ENCODE measurements around the gene MSRB3. TPM values are rescaled to one million over a fixed set of nuclear protein-coding genes. Genes with fewer than 3 reads are reported as not detected.
"Not testable (repeated sequence)": the region's sequence is repeated elsewhere in the genome, so short reads cannot be mapped to it uniquely, and the experiment has no call there.

The MSRB3 gene
- total RNA-seq, 2 donors from 2014 or later = 3.5 to 29.6 TPM

DNA sequence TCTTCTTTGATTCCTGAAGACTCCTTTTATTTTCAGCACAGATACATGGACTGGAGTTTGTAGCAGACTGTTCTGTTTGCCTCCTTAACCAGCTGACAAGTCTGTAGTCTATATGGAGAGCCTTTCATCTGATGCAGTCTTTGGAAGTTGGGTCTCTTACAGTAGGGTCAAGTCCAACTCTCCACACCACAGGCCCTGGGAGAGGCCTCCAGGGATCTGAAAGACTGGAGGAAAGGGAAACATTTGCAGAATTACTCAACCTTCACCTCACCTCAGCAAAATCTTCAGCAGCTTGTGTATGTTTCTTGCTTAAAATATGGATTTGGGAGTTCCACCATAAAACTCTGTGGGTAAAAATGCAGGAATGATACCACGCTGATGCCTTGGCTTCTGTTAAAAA, 188.4 kb downstream of the MSRB3 start:
- H3K27me3 ChIP-seq = no peaks in the 10 kb centered on the region
- H3K9ac ChIP-seq (ENCODE audit: low read depth in 2 of 2, low read length in 2 of 2) = no peak overlapping the region
- no peak overlapping the region for H3K27ac ChIP-seq
- no peak for DNase-seq
- TF ChIP-seq, protein P1, sequence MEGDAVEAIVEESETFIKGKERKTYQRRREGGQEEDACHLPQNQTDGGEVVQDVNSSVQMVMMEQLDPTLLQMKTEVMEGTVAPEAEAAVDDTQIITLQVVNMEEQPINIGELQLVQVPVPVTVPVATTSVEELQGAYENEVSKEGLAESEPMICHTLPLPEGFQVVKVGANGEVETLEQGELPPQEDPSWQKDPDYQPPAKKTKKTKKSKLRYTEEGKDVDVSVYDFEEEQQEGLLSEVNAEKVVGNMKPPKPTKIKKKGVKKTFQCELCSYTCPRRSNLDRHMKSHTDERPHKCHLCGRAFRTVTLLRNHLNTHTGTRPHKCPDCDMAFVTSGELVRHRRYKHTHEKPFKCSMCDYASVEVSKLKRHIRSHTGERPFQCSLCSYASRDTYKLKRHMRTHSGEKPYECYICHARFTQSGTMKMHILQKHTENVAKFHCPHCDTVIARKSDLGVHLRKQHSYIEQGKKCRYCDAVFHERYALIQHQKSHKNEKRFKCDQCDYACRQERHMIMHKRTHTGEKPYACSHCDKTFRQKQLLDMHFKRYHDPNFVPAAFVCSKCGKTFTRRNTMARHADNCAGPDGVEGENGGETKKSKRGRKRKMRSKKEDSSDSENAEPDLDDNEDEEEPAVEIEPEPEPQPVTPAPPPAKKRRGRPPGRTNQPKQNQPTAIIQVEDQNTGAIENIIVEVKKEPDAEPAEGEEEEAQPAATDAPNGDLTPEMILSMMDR (IDR thresholded peaks at IDR 0.05) = no peak
- H3K36me3 ChIP-seq = no peaks in the 10 kb centered on the region
- H3K9me3 ChIP-seq = no peaks in the 10 kb centered on the region
- no peaks in the 10 kb centered on the region for H3K4me1 ChIP-seq
- intact Hi-C loops (cut with DNase I) = no loop called here
- H3K4me3 ChIP-seq = no peak overlapping the region

DNA sequence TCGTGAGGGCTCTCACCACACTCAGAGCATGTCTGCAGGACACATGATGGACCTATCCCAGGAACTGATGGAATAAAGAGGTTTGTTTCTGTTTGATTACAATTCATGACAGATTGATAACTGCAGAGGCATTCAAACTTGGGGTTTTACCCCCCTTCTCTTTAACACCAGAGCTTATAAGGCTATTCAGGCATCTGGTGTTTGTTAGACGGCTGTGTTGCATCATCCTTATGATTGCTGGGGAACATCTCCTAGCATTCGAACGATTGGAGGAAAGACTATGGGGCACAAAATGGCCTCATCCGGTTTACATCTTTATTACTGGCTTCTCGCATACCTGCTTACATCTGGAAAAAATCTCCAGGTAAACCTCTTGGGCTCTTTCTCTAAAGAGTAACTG, 191.8 kb downstream of the MSRB3 start:
- intact Hi-C loops (cut with DNase I) = no loop called here
- TF ChIP-seq, protein P1 (IDR thresholded peaks at IDR 0.05) = no peak
- Histone ChIP-seq H3K9ac (ENCODE audit: low read depth in 2 of 2, low read length in 2 of 2) (no peak overlapping the region), H3K4me3 (no peak overlapping the region), H3K36me3 (no peaks in the 10 kb centered on the region), H3K27ac (no peak overlapping the region), H3K27me3 (no peaks in the 10 kb centered on the region), H3K9me3 (no peaks in the 10 kb centered on the region), H3K4me1 (no peaks in the 10 kb centered on the region)
- DNase-seq = no peak

DNA sequence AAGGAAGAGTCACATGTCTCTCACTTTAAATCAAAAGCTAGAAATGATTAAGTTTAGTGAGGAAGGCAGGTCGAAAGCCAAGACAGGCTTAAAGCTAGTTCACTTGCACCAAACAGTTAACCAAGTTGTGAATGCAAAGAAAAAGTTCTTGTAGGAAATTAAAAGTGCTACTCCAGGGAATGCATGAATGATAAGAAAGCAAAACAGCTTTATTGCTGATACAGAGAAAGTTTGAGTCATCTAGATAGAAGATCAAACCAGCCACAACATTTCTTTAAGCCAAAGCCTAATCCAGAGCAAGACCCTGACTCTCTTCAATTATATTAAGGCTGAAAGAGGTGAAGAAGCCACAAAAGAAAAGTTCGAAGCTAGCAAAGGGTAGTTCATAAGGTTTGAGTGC, 193.6 kb downstream of the MSRB3 start:
- no peaks in the 10 kb centered on the region for H3K36me3 ChIP-seq
- H3K27me3 ChIP-seq = no peaks in the 10 kb centered on the region
- intact Hi-C loops (cut with DNase I) = no loop called here
- no peaks in the 10 kb centered on the region for H3K9me3 ChIP-seq
- H3K27ac ChIP-seq = no peak overlapping the region
- DNase-seq = no peak
- no peak overlapping the region for H3K9ac ChIP-seq (ENCODE audit: low read depth in 2 of 2, low read length in 2 of 2)
- TF ChIP-seq, protein P1 (IDR thresholded peaks at IDR 0.05) = no peak
- no peaks in the 10 kb centered on the region for H3K4me1 ChIP-seq
- no peak overlapping the region for H3K4me3 ChIP-seq

DNA sequence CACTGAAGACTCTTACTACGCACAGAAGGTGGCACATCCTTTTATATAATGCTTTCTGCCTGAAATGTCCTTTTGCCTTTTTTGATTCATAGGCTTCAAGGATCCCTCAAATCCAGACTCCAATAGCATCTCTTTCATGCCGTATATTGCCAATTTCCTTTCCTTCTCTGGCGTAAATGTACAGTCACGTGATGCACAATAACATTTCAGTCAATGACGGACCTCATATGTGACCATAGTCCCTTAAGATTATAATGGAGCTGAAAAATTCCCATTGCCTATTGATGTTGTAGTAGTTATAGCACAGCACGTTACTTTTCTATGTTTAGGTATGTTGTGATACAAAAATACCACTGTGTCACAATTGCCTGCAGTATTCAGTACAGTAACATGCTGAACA, 196.3 kb downstream of the MSRB3 start:
- H3K27ac ChIP-seq = no peak overlapping the region
- intact Hi-C loops (cut with DNase I) = no loop called here
- no peak overlapping the region for H3K9ac ChIP-seq (ENCODE audit: low read depth in 2 of 2, low read length in 2 of 2)
- DNase-seq = no peak
- no peaks in the 10 kb centered on the region for H3K36me3 ChIP-seq
- H3K4me3 ChIP-seq = no peak overlapping the region
- TF ChIP-seq, protein P1 (IDR thresholded peaks at IDR 0.05) = no peak
- no peaks in the 10 kb centered on the region for H3K27me3 ChIP-seq
- no peaks in the 10 kb centered on the region for H3K9me3 ChIP-seq
- H3K4me1 ChIP-seq = no peaks in the 10 kb centered on the region

DNA sequence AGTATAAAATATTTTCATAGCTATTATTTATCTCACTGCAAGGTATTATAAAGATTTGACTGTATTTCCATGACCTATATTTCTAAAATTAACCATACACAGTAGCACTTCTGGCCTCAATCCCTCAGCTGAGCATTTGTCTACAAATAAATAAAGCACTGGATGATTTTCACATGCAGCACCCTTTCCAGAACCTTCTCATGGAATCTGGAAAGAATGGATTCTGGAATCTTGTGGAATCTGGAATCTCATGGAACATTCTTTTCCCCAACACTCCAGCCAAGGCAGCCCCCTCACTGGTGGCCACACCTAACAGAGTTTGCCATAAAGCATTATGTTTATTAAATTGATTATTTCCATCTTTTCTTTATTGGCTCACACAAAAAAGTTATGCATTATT, 199.2 kb downstream of the MSRB3 start:
- TF ChIP-seq, protein P1 (IDR thresholded peaks at IDR 0.05) = no peak

DNA sequence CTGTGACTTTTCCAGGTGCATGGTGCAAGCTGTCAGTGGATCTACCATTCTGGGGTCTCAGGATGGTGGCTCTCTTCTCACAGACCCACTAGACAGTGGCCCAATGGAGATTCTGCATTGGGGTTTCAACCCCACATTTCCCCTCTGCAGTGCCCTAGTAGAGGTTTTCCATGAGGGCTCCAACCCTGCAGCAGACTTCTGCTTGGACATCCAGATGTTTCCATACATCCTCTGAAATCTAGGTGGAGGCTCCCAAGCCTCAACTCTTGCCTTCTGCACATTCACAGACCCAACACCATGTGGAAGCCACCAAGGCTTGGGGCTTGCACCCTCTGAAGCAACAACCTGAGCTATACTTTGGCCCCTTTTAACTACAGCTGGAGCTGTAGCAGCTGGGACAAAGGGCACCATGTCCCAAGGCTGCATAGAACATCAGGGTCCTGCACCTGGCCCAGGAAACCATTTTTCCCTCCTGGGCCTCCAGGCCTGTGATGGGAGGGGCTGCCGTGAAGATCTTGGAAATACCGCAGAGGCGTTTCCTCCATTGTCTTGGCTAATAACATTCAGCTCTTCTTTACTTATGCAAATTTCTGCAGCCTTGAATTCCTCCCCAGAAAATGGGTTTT, 205.5 kb downstream of the MSRB3 start:
- intact Hi-C loops (cut with DNase I); H3K9ac ChIP-seq (ENCODE audit: low read depth in 2 of 2, low read length in 2 of 2); DNase-seq; H3K4me1 ChIP-seq; H3K27me3 ChIP-seq; H3K36me3 ChIP-seq; H3K27ac ChIP-seq; H3K9me3 ChIP-seq; H3K4me3 ChIP-seq: not testable (repeated sequence)

More for the DNA sequence above, 199.2 kb downstream of the MSRB3 start:
- Histone ChIP-seq H3K4me1 (no peaks in the 10 kb centered on the region), H3K9me3 (no peaks in the 10 kb centered on the region), H3K9ac (ENCODE audit: low read depth in 2 of 2, low read length in 2 of 2) (no peak overlapping the region), H3K4me3 (no peak overlapping the region), H3K36me3 (no peaks in the 10 kb centered on the region), H3K27ac (no peak overlapping the region), H3K27me3 (no peaks in the 10 kb centered on the region)
- DNase-seq = no peak
- intact Hi-C loops (cut with DNase I) = no loop called here
